Colon (tissue), 2 donors: ENCODE data around the gene ANAPC16.
"Not testable (repeated sequence)": the region's sequence is repeated elsewhere in the genome, so short reads cannot be mapped to it uniquely, and the experiment has no call there.

ENCODE experiments used
- FAIRE-seq: peaks from 2 replicates; lab custom pipeline; 2012; peaks lifted over from hg19 to GRCh38; lab: Jason Lieb, UNC
- donor health status: control.
- donor health status: control.

ANAPC16 gene

DNA sequence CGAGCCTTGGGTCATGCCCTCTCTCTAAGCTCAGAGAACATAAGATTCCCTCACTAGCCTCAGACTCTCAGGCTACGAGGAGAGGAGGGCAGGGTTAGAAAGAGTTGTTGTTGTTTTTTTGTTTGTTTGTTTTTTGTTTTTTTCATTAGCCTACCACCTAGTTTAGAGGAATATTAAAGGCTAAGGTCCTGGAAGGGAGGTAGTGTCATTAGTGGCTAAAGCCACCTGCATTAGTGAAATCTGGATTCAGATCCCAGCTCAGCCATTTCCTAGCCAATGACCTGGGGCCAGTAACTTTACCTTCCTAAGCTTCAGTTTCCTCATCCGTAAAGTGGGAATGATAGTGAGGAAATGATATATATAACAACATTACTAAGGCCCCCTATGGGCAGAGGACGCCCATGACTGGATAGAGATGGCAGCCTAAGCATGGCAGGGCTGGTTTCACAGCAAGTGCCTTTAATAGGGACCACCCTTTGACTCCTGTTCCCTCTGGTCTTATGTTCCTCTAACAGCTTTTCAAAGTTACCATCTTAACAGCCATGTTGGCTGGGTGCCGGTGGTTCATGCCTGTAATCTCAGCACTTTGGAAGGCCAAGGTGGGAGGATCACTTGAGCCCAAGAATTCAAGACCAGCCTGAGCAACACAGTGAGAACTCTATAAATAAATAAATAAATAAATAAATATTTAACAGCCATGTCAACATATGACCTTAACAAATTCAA, 63.0 kb downstream of the ANAPC16 start:
- no peak for FAIRE-seq

DNA sequence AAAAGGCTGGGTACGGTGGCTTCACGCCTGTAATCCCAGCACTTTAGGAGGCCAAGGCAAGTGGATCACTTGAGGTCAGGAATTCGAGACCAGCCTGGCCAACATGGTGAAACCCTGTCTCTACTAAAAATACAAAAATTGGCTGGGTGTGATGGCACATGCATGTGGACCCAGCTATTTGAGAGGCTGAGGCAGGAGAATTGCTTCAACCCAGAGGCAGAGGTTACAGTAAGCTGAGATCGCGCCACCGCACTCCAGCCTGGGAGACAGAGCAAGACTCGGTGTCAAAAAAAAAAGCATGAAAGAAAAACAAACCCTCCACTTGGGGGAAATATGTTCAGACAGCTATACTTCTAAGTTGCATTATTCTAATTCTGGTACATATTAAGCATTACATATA, 63.8 kb downstream of the ANAPC16 start:
- FAIRE-seq = not testable (repeated sequence)

- FAIRE-seq = no peak
Observed at GRCh38 chr10:72283131-72283530, 67.3 kb downstream of the ANAPC16 start.
